ENCODE results near the gene SEL1L3.
"Not testable (repeated sequence)": the region's sequence is repeated elsewhere in the genome, so short reads cannot be mapped to it uniquely, and the experiment has no call there.

Gene SEL1L3

DNA sequence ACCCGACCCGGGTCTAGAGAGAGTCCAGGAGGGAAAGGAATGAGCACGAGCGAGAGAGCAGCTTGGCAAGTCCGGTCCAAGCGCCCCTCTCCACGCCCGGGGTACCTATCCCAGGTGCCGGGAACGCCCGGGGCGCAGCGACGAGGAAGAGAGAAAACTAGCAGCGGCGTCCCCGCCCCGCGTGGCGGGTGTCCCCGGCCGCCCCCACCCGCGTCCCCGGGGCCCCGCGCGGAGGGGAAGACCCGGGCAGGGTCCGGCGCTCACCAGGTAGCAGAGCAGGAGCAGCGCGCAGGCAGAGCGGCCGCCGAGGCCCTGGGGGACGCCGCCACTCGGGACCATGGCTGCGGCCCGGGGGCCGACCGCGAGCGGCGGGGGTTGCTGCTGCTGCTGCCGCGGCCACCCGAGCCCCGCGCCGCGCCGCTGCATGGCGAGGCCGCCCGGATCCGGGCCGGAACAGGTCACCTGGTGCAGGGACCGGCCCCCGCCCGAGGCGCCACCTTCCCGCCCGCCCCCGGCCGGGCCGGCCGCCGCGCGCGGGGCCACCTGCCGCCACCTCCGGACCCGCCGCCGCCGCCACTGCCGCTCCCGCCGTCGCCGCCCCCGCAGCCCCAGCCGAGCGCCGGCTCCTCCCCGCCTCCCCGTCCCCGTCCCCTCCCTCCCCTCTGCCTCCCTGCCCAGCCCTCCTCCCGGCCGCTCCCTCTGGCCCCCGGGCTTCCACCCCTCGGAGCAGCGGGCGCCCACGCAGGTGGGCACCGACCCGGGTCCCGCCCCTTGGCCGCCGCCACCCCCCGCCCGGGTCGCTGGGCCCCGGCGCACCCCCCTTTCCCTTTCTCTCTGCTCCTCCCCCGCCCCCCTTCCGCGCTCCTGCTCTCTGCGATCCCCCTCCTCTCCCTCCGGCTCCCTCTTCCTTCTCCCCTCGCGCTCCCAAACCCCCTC is at the start of gene SEL1L3:
Gene SEL1L3, minus strand, starts transcription at position 578 of the 936 bp plus-strand sequence. Its CDS starts 152 bp downstream, at position 426.
- DNase-seq (ENCODE audit: low read depth in 2 of 2, low spot score in 1 of 2), result no peak

DNA sequence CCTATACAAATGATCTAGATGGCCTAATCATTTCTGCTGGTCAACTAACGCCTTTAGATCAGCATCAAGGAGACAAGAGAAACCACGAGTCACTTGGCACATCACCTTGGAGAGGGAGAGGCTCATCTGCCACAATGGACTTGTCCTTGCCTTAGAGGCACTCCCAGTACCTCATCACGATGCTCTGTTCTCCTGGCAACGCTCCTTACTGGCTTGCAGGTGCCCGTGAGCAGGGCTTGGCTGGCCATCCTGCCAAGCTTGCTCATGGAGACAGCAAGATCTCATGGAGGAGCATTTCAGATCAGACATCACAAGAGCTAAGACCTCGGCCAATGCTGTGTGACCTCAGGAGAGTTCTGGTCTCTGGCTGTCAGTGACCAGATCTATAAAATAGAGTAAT is 48.6 kb upstream of the SEL1L3 start:
- no peak for DNase-seq (ENCODE audit: low read depth in 2 of 2, low spot score in 1 of 2)

DNA sequence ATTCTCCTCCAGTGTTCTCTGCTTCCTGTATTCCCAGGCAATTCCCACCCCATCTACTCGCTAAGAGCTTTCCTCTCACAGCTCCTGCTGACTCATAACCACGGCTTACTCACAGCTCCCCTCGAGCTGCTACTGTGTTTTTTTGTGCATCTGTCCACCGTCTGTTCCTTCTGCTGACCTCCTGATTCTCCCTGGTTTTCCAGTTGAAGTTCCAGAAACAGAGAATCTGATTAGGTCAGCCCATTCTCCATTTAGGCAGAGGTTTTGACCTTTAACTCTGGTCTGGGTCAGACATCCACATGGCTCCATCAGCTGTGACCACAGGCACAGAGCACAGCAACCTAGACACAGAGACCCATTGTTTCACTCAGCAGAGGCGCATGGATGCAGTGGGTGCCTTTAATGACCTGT is 45.7 kb upstream of the SEL1L3 start:
- DNase-seq (ENCODE audit: low read depth in 2 of 2, low spot score in 1 of 2), result no peak

DNA sequence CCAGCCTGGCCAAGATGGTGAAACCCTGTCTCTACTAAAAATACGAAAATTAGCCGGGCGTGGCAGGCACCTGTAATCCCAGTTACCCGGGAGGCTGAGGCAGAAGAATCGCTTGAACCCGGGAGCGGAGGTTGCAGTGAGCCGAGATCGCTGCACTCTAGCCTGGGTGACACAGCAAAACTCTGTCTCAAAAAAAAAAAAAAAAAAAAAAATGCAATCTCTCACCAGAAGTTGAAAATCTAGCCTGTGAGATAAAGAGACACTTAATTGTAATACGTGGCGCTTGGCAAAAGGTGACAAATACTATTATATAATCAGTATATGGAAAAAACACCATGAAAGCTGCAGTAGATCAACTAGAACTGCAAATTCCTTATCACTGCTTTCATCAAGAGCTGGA is 43.3 kb upstream of the SEL1L3 start:
- not testable (repeated sequence) for DNase-seq (ENCODE audit: low read depth in 2 of 2, low spot score in 1 of 2)

DNA sequence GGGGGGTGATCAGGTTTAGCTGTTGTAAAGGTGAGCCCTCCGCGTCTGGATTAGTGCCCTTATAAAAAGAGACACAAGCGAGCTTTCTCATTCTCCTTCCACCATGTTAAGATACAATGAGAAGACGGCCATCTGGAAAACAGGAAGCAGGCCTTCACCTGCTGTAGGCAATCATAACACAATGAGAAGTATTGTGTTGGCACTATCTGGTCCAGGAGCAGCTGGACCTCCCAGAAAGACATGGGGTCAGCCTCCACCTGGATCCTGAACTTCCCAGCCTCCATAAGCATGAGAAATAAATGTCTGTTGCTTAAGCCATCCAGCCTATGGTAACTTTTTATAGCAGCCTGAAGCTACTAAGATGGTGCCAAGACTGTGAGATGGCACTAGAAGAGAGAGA is 42.6 kb upstream of the SEL1L3 start:
- no peak for DNase-seq (ENCODE audit: low read depth in 2 of 2, low spot score in 1 of 2)

DNA sequence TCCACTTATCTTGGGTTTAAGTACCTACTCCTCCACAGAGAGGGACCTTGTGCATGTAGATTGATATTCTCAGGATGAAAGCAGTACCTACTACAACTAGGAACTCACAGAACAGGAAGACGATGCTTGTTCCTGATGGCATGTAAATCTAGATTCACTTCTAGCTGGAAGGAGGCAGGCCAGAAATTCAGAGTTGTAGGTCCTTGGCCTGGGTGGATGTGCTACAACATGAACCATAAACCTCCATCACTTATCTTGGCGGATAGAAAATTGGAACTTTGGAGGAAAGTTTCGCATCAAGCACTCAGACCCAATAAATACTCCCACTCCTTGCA is 41.9 kb upstream of the SEL1L3 start:
- DNase-seq (ENCODE audit: low read depth in 2 of 2, low spot score in 1 of 2), result no peak

DNA sequence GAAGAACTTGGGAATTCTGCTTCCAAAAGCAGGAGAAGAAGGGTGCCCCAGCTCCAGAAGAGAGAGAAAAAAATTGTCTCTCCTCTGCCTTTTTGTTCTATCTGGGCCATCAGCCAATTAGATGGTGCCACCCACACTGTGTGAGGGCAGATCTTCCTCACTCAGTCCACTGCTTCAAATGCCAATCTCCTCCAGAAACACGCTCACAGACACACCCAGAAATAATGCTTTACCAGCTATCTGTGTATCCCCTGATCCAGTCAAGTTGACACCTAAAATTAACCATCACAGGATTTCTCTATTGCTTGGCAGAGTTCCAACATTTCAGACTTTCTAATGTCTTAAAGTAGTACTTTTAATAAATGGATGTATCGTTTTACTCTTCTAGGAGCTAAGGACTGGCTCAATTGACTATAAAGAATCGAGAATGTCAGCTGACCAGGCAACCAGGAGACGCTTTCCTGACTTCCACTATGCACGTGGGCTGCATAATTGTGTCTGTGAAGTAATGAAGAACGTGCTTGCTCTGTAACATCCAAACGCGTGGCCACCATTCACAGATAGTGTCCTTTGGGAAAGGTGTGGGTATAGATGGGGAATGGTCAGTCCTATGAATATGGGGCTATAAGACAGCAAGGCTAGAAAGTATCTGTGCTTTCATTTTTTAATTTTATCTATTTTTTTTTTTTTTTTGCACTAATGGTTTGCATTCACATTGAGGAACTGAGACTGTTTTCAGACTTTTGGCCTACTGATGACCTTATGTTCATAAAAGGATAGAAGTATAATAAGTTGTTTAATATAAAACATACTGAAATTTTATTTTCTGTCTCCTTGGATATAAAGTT is 41.3 kb upstream of the SEL1L3 start:
- no peak for DNase-seq (ENCODE audit: low read depth in 2 of 2, low spot score in 1 of 2)

DNA sequence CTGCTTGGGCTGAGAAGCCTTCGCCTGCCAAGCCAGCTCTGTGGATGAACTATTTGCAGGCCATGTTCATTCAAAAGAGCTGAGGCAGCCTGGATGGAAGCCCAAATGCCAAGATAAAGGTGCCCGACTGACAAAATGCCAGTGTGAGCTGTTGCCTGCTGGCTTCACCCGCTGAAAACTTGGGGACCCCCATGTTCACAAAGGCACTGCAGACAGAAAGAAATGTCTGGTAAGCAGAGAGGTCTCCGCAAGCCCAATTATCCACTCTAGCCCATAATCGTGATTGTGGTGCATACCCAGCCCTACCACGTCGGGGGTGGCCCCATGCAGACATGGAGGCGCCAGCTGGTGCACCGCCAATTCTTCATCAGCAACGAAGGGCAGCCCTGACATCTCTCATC is 38.2 kb upstream of the SEL1L3 start:
- no peak for DNase-seq (ENCODE audit: low read depth in 2 of 2, low spot score in 1 of 2)

DNA sequence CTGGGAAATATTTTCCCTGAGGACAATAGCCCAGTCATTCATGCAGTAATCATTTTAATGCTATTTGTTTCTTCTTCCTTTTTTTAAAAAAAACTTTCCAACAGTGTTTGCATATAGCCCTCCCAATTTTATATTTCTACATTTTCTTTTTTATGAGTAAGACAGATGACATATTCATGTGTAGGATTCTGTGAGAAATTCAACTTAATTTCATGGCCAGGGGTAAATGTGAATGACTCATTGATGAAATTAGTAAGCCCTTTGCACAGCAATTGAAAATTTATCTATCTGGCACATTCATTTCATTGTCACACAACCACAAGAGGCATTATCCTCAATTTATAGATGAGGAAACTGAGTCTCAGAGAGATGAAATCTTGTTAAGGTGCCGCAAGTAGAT is 37.5 kb upstream of the SEL1L3 start:
- DNase-seq (ENCODE audit: low read depth in 2 of 2, low spot score in 1 of 2), result no peak

DNA sequence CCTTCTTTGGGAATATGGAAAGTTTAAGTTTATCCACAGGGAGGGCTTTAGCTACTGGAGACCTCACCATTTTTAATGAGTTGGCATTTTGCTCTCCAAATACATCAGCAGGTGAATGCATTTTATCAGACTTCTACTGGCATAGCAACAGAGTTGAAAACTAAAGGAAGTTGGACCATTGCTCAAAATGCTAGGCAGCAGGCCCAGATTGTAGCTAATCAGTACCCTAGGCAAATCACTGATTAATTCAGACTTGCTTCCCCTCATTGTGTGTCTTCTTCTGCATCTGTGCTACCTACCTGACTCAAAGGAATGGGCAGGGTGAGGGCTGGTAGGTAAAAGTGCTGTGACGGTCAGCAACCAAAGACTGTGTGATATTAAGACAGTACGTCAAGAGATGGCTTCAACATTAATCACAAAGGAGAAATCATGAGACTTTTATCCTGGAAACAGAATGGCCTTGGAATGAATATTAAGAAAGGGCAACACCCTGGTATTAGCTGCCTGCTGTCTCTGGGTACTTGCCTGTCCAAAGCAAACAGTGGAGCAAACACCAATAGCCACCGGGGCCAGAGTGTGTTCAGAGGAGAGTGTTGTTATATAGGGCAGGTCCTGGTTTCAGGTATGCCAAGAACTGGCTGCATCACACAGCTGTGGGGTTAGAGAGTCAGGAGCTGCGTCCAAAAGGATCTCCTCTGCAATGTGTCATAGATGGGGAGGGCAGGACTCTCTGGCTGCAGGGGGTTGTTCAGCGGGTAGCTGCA is 34.2 kb upstream of the SEL1L3 start:
- no peak for DNase-seq (ENCODE audit: low read depth in 2 of 2, low spot score in 1 of 2)

DNA sequence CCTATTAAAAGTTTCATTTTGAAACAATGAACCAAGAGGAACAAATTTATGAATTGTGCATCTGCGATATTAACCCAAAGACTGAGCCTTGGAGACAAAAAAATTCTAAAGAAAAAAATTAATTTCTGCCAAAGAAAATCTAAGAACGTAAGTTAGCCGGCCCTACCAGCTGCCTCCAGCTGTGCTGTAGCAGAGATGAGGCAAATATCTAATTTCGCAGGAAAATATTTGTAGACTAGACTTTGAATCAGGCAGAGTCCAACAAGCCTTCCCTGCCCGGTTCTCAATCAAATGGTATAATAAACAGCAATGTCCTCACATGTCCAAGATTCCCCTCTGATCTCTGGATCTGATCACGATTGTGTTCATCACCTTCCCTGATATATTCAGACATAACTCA is 30.0 kb upstream of the SEL1L3 start:
- no peak for DNase-seq (ENCODE audit: low read depth in 2 of 2, low spot score in 1 of 2)

DNA sequence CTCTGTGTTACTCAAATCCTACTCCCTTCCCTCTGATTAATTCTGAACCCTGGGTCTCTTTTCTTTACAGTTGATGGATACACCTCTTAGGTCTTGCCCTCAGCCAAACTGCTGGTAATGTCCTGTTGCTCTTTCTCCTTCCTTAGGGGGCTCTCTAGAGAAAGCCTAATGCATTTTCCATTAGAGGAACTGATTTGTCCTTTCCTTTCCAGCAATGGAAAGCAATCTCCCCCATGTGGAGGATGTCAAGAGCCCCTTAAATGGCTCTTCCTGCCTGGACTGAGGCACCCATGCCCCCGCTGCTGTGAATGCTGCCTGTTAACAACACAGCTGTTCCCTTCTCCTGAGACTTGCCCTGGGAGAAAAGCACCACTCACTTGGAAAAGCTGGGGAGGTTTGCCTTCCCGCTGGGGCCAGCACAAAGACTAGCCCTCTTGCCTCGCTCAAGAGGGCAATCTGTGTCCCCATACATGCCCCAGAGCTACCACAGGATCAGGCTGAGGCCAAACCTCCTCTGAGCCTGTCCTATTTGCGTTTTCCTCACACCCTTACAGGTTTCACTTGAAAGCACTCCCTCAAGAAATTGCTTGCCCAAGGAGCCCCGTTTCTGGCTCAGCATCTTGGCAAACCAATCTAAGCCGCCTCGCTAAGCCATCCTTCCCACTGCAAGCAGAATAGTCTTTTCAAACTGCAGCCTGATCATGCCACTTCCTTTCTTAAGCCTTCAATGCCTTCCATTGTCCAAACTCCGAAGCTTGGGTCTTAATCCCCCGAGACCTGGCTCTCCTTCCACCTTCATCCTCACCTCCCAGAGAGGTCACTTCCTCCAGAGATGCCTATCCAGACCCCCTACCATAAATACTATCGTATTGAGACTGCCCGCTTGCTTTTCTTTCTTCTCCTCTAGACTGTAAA is 28.0 kb upstream of the SEL1L3 start:
- DNase-seq (ENCODE audit: low read depth in 2 of 2, low spot score in 1 of 2), result no peak

DNA sequence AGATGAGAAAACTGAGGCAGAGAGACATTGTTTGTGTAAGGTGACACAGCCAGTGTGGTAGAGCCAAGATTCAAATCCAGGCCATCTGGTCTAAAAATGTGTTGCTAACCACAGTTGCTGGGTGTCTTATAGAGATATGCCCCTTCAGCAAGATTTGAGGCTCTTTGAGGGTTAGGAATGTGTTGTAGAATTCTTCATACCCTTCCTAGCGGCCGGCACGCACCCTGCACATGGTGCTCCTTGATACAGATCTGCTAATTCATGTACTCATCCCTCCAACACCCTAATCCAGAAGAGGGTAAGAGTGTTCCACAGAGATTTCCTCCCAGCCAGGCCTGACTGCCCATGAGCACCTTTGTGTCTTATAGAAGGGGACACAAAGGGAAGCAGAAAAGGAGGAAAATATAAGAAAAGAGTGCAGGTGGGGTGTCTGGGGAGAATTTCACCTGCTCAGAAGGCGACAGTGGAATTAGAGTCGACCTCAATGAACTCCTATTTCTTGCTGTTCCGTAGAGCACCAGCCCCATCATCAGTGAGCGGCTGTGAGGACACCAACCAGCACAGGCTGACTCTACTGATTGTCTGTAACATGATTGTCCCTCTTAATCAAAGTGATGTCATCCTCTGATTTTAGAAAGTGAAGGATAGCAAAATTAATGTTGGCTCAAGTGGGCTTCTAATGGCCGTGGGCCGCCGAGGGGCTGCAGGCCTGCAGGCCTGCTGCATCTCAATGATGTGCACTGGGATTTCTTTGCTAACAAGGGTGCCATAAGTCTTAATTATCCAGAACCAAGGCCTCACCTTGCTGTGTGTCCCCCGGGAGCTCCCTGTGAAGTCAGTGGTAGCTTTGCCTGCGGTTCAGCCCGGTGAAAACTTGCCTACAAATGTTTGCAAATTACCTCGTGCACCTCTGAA is 27.1 kb upstream of the SEL1L3 start:
- no peak for DNase-seq (ENCODE audit: low read depth in 2 of 2, low spot score in 1 of 2)

DNA sequence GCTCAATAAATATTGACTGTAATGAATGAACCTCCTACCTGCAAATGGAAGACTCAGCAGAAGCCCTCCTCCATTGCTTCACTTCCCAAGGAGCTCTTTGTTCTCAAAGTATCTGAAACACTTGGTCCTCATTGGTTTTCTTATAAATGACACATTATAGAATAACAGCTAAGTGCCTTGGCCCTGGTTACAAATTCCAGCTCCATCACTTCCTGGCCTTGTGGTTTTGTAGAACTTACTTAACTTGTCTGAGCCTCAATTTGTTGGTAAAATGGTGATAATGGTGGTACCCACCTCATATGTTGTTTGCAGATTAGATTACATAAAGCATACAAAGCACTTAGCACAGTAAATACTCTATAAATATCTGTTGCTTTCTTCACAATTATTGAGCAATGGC is 26.0 kb upstream of the SEL1L3 start:
- no peak for DNase-seq (ENCODE audit: low read depth in 2 of 2, low spot score in 1 of 2)

DNA sequence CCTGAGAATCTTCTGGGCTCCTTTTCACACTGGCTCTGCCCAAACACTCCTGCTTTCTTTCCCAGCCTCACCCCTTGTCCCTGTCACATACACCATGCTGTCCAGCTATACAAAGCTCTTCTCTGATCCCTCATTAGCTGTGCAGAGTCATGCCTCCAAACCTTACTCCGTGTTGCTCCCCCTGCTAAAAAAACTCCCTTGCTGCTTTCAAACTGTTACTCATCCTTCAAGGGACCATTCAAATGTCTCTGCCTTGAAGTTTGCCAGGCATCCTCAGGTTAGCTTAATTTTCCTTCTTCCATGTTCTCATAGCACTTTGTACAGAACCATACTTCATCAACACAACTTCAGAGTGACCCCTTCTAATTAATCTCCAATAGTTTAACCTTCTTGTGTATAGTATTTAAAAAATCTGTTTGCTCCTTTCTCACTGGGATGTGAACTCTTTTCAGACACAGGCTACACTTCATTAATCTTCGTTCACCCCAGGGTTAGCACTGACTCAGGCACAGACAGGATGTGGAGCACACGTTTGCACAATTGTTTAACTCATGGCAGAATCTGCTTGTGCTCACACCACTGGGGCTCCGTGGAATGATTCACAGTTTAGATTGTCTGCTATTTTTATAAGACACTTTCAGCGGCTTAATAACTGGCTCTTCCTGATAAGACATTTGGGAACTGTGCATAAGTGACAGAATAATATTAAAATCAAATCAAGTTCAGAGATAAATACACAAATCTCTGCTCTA is 21.4 kb upstream of the SEL1L3 start:
- DNase-seq (ENCODE audit: low read depth in 2 of 2, low spot score in 1 of 2), result no peak

DNA sequence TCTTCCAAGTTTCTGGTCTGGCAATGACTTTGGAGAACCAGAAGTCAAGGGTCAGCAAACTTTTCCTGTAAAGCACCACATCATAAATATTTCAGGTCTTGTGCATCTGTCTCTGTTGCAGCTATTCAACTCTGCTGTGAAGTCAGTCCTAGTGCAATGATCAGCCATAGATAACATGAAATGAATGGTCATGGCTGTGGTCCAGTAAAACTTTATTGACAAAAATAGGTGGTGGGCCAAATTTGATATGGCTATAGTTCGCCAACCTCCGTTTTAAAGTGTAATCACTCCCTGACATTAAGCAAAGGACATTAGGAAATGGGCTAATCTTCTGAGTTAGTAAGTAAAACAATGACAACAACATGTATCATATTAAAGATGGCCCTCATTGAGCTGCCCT is 20.8 kb upstream of the SEL1L3 start:
- DNase-seq (ENCODE audit: low read depth in 2 of 2, low spot score in 1 of 2), result no peak

DNA sequence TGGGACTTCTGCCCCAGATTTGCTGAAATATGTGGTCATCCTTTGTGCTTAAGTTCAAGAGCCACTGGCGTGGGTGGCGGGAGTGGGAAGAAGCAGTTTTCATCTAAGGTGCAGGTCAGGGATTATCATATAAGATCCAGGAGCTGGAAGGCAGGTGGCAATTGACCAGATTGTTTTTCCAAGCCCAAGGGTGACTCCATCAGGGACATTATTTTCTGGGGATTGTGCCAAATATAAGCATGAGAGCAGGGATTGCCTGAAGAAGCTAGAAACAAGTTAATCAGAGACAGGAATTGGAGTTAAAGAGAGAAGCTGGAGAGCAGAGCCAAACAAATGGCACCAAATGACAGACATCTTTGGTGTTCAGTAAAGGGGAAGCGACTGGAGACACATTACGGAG is 19.4 kb upstream of the SEL1L3 start:
- no peak for DNase-seq (ENCODE audit: low read depth in 2 of 2, low spot score in 1 of 2)

DNA sequence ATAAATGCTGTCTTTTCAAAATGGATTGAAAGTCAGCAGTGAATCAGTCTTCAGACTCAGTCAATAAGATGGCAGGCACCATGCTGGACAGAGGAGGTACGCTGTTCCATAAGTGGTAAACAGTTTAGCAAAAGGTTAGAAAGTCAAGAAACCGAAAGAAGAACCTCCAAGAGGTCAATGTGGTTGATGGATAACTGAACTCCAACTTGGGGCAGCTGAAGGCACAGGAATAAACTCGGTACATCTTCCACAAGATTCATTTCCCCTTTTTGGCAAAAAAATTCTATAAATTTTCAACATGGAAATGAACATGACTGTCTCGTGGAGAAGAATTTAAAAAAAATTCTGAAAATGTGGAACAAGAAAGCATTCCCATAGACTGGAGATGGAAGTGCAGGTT is 18.4 kb upstream of the SEL1L3 start:
- no peak for DNase-seq (ENCODE audit: low read depth in 2 of 2, low spot score in 1 of 2)

Measured in stimulated activated CD8-positive, alpha-beta memory T cell treated with anti-CD3 and anti-CD28 coated beads, Interleukin-4, amount 100 ng/mL, for 1 hour (primary cell).